ENCODE measurements around the gene ERCC1.

The ERCC1 gene

GRCh38 chr19:45405435-45406225 is 18.1 kb downstream of the ERCC1 start:
- peak; percentile 71 to 81 for DNase-seq (ENCODE audit: low read depth in 2 of 2)

DNA sequence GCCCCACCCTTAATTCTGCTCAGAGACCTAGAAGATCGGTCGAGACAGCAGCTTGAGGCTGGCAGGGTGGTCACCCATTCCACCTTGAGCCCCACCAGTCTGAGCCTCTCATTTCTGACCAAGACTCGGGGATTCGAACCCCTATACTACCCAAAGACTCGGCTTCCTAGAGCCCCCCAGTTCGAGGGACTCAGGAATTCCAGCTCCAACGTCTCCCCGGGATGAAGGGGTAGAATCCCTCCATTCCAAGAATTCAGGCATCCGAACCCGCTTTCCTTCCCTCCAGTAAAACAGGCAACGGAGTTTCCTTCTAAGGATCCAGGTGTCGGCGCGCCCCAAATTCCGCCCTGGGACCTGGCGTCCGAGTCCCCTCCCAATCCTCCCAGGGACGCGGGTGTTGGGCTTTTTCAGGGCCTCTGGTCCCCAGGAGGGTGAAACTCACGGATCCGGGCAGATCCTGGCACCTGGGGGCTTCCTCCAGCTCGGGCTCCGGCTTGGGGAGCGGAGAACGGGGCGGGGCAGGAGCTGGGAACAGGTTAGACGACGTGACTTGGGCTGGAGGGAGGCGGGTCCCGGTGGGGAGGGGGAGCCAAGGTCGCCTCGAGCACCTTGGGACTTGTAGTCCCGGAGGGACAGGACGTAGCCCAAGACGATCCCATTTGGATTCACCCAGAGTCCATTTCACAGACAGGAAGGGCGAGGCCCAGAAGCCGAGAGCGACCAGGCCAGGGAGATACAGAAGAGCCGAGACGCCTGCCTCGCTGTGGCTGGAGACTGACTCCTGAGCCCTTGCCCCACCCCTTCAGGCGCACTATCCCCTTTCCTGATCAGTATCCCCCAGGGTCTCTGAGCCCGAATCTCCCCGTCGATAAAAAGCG is 18.9 kb downstream of the ERCC1 start, which contains the start of gene PPP1R13L:
PPP1R13L (minus strand) TSS at position 513 of the 878 bp plus-strand sequence. CDS start 6,751 bp downstream, outside the sequence.
- DNase-seq (ENCODE audit: low read depth in 2 of 2) = peak; percentile 27 to 53

GRCh38 chr19:45403781-45404556 is 19.7 kb downstream of the ERCC1 start:
- peak; percentile 72 to 76 for DNase-seq (ENCODE audit: low read depth in 2 of 2)

GRCh38 chr19:45403272-45403671 is 20.4 kb downstream of the ERCC1 start:
- no peak for DNase-seq (ENCODE audit: low read depth in 2 of 2)

DNA sequence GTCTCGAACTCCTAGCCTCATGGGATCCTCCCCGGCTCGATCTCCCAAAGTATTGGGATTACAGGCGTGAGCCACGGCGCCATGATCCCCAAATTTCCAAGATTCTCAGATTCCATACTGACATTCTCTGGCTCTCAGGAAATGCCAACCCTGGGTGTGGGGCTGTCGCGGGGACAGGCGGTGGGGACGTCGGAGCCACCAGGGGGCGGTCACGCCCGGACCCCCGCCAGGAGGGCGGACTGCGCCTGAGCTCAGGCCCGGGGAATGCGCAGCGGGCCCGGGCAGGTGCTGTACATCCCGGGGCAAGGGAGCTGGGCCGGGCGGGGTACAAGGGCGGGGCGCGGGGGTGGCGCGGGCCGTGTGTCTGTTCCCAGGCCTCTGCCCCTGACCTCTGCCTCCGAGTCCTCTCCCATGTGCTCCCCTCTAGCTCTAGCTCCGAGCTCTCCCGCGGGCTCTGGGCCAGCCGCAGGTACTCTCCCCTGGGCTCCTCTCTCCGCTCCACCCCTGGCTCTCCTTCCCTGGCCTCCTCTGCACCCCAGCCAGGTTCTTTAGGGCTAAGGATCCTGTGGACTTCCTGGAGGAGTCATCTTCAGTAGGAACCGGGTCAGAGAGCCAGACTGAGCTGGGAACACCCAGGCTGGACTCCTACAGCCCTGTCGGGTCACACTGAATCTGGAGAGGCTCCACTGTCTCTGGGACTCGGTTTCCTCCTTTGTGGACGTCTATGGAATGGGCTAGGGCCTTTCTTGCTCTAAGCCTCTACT is 21.2 kb downstream of the ERCC1 start:
- DNase-seq (ENCODE audit: low read depth in 2 of 2) = peak; percentile 25 to 27

DNA sequence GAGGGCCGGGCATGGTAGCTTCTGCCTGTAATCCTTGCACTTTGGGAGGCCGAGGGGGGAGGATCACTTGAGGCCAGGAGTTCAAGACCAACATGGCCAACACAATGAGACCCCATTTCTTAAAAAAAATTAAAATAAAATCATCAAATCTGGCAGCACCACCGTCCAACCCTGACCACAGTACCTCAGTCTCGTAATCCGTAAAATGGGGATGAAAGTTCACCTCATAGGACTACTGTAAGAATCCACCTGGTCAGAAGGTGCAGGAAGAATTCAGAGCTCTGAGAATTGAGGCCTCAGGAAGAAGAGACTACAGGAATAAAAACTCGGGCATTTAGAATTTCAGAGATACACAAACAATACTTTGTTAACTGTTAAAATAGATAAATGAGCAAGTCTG is 21.9 kb downstream of the ERCC1 start:
- DNase-seq (ENCODE audit: low read depth in 2 of 2) = no peak

- DNase-seq (ENCODE audit: low read depth in 2 of 2) = no peak
These were observed 23.5 kb downstream of the ERCC1 start for GRCh38 chr19:45400192-45400591.

- DNase-seq (ENCODE audit: low read depth in 2 of 2) = no peak
These were observed 27.7 kb downstream of the ERCC1 start for GRCh38 chr19:45395821-45396617.

DNA sequence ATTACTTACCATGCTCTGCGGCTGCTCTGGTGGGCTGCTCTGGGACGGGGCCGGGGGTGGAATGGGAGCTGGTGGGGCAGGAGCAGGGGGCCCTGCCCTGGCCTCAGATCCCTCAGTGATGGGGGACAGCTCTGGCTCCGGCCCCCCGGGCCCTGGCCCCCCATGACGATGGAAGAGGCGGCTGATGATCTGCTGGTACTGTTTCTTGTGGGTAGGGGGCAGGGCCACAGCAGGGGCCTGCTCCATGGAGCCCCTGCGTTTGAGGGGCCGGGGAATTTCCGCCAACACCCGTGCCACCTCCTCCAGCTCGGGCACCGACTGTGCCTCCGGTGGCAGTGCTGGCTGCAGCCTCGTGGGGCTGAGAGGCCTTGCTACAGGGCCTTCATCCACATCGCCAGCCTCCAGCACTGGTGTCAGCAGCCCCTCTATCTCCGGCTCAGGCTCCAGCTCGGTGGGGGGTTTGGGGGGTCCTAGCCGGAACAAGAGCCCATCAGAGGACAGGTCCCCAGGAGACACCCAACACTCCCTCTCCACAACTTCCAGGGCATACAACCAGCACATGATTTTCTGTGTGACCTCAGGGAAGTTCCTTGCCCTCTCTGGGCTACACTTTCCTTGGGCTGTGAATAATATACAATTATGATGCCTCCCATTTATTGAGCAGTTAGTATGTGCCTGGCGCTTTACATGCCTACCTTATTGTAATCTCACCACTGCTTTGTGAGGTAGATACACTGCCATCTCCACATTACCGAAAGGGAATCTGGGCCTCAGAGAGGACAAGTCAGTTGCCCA is 31.6 kb downstream of the ERCC1 start:
- DNase-seq (ENCODE audit: low read depth in 2 of 2) = no peak

- no peak for DNase-seq (ENCODE audit: low read depth in 2 of 2)
These were observed 32.4 kb downstream of the ERCC1 start for GRCh38 chr19:45391346-45391745.

DNA sequence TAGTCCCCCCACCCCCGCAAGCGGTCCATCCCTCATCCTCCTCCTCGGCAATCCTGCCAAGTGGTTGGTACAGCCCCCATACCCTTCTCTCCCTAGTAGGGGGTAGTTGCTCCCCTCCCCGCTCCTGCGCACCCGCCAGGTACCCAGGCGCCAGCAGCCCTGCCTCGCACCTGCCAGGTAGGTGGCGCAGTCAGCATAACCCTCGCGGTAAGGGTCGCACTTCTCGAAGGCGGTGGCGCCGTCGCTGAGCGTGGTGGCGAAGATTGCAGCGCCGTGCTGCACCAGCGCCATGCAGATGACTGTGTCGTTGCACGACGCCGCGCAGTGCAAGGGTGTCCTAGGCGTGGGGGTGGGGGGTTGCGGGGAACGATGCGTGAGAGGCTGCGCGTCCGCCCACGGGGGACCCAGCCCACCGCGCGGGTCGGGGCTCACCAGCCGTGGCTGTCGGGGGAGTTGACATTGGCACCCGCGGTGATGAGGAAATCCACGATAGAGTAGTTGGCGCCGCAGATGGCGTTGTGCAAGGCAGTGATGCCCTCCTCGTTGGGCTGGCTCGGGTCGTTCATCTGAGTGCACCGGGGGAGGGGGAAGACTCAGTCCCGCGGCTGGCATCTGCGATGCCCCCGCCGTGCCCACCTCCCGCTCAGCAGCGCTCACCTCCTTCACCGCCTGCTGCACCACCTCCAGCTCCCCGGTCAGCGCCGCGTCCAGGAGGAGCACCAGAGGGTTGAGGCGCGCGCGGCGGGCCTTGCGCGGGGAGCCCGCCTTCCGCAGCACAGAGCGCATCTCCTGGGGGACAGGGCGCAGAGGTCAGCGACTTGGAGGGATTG is 38.1 kb downstream of the ERCC1 start:
- no peak for DNase-seq (ENCODE audit: low read depth in 2 of 2)

DNA sequence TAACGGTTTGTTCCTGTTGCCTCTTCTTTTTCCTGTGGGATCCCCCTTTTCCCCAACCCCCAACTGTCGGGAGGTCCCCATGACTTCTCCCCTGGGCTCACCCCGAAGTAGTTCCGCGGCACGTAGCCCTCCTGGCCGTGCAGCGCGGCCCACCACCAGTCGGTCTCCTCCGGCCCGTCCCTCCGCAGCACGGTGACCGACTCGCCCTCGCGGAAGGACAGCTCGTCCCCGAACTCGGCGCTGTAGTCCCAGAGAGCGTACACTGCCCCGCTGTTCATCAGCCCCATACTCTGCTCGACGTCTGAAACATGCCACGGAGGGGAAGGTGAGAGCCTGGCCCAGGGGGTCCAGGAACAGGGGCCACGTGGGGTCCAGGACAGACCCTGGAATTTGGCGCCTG is 41.3 kb downstream of the ERCC1 start:
- DNase-seq (ENCODE audit: low read depth in 2 of 2) = no peak

DNA sequence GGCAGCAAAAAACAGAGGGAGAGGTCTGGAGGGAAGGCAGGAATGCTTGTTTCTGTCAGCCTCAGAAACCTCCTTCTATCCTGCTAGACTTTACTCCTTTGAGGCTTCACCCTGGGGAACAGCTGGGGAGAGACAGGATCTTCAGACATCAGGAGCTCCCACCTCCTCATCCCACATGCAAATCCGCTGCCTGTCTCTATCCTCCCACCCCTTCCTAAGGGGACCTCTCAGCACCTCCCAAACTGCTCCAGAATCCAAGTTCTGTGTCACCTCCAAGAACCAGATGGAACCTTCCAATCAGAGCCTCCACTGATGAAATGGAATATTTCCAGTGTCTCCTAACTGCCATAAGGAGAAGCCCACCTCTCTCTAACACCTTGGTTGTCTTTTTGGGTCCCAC is 43.6 kb downstream of the ERCC1 start:
- no peak for DNase-seq (ENCODE audit: low read depth in 2 of 2)

GRCh38 chr19:45376045-45376724 is 47.5 kb downstream of the ERCC1 start:
- no peak for DNase-seq (ENCODE audit: low read depth in 2 of 2)

DNA sequence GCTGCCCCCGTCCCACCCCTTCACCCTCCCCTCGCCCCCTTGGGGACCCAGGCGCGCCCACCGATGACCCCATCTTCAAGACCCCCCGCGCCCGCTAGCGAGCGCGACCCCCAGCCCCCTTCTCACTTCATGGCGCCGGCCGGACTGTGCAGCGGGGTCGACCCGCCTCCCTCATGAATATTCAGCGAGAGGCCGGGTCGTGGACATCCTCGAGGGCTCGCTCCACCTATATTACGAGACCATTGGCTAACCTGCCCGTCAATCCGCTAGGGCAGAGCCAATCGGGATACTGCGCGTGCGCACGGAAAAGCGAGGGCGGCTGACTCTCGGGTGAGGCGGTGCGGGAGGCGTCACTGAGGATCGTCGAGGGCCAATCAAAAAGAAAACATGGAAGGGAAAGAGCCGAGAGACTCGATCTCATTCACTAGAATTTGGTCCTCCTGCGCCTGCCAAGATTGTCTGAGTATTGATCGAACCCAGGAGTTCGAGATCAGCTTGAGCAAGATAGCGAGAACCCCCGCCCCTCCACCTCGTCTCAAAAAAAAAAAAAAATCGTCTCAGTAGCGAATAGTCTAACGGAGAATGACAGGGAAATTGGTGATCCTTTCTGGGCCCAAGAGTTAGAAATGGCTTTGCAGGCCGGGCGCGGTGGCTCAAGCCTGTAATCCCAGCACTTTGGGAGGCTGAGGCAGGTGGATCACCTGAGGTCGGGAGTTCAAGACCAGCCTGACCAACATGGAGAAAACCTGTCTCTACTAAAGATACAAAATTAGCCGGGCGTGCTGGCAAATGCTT is 53.1 kb downstream of the ERCC1 start, which contains the start of gene ERCC2:
ERCC2 (minus strand) TSS at position 164 of the 795 bp plus-strand sequence; CDS start at position 131, 33 bp downstream.
- DNase-seq (ENCODE audit: low read depth in 2 of 2) = peak; percentile 98 to 99

- no peak for DNase-seq (ENCODE audit: low read depth in 2 of 2)
These were observed 54.9 kb downstream of the ERCC1 start for GRCh38 chr19:45368737-45369340.

DNA sequence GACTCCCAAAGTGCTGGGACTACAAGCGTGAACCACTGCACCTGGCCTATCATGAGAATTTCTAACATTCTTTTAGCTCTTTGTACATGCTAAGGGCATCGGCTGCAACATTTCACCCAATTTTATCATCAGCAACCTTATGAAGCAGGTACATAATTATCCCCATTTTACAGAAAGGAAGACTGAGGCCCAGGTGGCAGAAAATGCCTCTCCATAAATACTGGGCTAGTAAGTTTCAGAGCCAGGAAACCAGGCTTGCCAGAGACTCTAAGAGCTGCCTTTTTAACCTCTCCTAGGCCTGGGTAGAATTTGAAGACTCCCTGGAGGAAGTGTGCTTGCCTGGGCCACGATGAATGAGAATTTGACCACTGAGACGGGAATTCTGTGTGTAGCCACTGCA is 55.6 kb downstream of the ERCC1 start:
- no peak for DNase-seq (ENCODE audit: low read depth in 2 of 2)
